Occipital lobe (tissue), 2 donors: Measurements from ENCODE around the gene GATA3. TPM values are rescaled to one million over a fixed set of nuclear protein-coding genes. Genes with fewer than 3 reads are reported as not detected.

ENCODE experiments used
- DNase-seq: peaks from one replicate; lab custom pipeline; 2025; lab: John Stamatoyannopoulos, UW
- total RNA-seq: library from RNA; depleted of rRNA; stranded (reverse); fragments of >200 nt; gene quantifications from one replicate; pipeline ENCODE4 v1.2.3, GENCODE V29; 2014

The GATA3 gene
- total RNA-seq, 1 donor from 2014 or later, result not detected

GRCh38 chr10:8051109-8051821 lies 3.2 kb upstream of the GATA3 start:
- DNase-seq, result no peak

DNA sequence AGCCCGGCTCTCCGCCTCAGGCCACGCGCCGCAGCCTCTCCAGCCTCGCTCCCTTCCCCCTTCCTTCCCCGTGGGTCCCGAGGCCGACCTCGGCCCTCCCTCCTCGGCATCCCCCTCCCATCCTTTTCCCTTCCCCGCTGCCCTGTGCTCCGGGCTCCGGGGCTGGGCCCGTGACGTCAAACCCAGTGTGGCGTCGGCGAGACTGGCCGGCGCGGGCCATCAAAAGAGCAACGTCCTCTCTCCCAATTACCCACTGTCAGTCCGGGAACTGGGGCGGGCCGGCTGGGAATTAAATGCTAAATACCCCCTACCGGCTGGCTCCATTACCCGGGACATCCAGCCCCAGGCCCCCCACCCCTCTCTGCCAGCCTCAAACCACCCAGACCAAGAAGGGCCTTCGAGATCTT lies 2.6 kb upstream of the GATA3 start:
- no peak for DNase-seq

- DNase-seq, result no peak
Observed at GRCh38 chr10:8052341-8052955, 2.0 kb upstream of the GATA3 start.

DNA sequence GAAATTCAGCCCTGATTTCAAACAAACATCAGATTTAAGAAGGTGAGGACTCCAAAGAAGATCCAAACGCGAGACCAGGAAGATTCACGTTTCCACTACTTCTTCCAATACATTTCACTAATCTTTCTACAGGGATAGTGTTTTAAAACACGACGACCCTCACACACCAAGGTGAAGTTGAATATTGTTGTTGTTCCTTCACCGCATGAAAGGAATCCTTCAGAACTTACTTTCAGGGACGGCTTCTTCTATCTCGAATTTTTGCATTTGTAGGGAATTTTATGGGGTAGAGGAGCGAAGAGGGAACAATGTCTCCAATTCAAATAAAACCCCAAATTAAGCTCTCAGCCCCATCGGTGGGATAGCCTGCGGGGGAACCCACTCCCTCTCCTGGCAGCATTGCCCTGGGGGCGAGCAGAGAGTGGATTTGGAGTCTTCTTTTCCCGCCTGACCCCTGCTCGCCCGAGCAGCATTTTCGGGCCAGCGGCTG lies 1.5 kb upstream of the GATA3 start:
- DNase-seq, result no peak

DNA sequence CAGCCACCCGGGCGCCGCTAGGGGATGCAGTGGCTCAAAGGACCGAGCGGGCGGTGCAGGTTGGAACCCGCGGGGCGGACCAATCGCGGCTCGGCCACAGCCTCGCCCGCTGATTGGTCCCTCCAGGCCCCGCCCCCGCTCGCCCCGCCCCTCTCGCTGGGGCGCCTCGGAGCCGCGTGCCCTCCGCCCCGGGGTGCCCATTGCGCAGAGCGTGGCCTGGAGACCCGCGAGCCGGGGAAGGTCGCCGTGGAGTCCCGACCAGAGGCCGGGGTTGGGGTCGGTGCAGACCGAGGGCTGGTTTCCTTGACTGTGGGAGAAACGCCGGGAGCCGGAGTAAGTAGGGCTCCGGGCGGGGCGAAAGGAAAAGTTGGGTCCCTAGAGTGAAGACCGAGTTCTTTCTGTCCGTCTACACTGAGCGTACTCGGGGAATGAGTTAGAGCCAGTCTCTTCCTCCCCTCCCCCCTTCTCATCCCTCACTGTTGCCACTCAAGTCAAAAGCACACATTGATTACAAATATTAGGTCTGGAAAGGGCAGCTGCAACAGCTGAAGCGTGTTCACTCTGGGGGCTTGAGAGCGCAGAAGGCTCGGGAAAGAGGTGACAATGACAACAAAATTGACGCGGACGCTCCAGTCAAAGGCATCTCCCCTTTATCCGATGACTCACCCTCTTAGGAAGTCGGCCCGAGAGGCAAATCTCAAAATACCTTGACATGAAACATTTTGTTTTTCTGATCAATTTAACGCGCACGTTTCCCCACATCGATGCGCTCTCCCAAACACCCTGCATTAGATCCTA lies 843 bp upstream of the GATA3 start:
- no peak for DNase-seq

DNA sequence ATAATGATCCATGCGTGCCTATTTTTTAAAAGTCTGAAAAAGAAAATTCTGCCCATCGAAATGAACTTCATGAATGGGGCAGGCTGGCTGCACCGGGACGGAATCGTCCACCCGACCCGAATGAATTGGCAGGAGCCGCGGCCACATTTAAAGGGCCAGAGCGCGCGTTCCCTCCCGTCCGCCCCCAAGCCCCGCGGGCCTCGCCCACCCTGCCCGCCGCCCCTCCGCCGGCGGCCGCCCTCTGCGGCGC lies 319 bp upstream of the GATA3 start:
- no peak for DNase-seq

DNA sequence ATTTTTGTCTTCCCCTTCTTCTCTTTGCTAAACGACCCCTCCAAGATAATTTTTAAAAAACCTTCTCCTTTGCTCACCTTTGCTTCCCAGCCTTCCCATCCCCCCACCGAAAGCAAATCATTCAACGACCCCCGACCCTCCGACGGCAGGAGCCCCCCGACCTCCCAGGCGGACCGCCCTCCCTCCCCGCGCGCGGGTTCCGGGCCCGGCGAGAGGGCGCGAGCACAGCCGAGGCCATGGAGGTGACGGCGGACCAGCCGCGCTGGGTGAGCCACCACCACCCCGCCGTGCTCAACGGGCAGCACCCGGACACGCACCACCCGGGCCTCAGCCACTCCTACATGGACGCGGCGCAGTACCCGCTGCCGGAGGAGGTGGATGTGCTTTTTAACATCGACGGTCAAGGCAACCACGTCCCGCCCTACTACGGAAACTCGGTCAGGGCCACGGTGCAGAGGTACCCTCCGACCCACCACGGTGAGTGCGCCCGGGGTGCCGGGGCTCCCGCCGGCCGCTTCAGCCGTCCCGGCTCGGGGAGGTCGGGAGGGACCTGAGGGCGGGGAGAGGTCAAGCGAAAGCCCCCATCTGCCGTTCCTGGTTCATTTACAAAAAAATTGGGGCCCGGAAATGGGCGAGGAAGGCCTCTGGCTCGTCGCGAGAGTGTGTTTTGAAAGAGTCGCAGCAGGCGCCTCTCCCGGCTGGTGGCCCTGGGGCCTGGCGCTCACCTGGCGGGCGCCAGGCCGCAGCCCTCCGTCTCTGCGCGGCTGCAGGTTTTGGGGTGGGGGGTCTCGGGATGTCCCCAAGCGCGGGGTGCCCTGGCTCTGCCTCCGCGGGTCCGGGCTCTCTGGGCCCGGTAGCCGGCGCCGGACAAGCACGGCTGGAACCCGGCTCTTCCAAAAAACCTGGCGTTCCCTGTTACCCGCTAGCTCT lies 1.2 kb downstream of the GATA3 start:
- DNase-seq, result no peak

- DNase-seq, result no peak
Observed at GRCh38 chr10:8056378-8056777, 1.9 kb downstream of the GATA3 start.

- no peak for DNase-seq
Observed at GRCh38 chr10:8056871-8057331, 2.4 kb downstream of the GATA3 start.

DNA sequence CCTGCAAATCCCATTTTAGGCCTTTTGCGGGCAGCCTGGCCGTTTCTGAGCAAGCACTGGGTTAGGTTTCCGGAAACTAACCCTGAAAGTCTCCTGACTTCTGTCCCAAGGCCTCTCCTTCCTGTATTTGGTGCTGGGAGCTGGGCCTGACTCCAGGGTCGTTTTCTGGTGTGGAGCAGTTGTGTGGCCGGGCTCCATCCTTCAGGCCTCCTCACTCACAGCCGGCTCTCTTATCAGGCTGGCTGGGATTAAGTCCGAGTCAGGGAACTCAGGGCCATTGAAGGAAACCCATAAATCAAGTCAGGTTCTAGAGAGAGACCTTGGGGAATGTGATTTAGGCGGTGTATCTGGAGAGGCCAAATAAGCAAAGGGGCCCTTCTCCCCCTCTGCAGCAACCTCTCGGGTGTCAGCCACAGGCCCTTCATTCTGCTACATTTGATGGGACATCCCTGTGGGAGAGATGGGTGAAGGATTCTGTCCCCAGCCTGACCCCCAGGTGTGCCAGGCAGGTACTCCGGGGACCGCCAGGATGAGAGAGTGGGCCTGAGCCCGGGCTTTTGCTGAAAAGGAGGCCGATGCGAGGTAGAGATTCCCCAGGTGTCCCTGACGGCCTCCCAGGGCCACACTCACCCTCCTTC lies 3.3 kb downstream of the GATA3 start:
- no peak for DNase-seq

DNA sequence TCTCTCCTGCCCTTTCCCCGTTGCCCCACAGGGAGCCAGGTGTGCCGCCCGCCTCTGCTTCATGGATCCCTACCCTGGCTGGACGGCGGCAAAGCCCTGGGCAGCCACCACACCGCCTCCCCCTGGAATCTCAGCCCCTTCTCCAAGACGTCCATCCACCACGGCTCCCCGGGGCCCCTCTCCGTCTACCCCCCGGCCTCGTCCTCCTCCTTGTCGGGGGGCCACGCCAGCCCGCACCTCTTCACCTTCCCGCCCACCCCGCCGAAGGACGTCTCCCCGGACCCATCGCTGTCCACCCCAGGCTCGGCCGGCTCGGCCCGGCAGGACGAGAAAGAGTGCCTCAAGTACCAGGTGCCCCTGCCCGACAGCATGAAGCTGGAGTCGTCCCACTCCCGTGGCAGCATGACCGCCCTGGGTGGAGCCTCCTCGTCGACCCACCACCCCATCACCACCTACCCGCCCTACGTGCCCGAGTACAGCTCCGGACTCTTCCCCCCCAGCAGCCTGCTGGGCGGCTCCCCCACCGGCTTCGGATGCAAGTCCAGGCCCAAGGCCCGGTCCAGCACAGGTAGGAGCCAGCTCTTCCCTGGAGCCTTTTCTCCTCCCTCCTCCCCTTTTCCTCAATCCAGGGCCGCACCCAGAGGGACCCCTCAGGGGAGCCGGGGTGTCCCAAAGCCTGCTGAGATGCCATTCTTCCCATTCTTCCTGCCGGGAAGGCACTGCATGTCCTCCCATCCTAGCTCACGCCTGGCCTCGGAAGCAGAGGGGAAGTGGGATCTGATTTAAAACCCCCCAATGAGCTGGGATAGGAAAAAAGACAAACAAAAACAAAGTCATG lies 4.0 kb downstream of the GATA3 start:
- DNase-seq, result no peak

DNA sequence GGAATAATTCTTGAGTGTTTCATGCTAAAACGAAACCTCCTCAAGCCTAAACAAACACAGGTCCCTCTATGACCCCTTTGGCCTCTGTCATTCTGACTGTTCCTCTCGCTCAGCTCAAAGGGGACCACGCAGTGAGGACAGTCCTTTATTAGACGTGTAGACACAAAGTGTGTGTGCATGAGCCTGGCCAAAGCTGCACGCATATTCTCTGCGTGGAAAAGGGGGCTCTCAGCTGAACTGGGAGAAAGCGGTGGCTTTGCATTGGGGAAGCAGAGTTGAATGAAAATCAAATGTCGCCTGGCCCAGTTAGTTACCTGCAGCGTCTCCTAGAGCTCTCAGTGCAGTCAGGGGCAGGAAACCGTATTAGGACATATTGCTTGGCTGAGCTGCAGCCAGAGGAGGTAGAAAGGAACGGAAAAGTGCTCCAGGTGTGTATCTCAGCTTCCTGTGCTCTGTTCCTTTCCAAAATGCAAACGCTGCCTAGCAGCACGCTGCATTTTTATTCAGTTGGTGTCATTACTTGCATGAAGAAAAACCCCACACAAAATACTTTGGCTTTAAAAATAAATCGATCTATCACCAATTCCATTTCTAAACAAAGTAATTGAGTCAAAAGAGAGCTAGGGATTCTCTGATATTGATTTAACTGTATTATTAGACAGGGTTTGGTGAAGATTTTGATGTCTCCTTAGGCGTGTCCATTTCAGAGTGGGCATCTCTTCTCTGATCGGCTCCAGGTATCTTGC lies 4.9 kb downstream of the GATA3 start:
- no peak for DNase-seq

DNA sequence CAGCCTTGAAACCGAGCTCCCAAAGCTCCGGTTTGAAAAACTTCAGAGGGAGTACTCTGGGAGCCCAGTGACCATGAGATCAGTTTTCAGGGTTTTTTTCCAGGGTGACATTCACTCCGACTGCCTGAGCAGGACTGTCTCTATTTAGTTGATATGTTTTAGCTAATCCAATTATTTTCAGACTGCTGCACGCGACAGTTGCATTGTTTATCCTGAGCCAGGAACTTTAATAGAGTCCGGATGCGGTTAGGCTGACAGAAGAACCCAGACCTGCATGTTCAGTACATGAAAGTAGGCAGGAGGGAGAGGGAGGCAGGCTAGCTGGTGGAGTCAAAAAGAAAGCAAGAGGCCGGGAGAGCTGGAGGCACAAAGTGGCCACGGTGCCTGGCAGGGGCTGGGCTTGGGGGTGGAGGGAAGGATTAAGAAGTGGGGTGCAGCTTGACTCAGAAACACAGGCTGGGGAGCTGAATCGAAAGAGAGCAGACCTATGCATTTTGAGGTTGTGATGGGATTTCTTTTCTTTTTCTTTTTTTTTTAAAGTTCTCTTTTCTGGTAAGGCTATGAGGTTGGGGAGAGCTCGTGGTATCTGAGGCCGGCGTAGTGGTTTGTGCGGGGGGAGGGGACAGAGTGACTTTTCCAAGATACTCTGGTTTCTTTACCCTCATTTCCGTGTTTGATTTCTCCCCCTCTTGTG lies 5.7 kb downstream of the GATA3 start:
- DNase-seq, result no peak

GRCh38 chr10:8060704-8061121 lies 6.2 kb downstream of the GATA3 start:
- DNase-seq, result no peak

DNA sequence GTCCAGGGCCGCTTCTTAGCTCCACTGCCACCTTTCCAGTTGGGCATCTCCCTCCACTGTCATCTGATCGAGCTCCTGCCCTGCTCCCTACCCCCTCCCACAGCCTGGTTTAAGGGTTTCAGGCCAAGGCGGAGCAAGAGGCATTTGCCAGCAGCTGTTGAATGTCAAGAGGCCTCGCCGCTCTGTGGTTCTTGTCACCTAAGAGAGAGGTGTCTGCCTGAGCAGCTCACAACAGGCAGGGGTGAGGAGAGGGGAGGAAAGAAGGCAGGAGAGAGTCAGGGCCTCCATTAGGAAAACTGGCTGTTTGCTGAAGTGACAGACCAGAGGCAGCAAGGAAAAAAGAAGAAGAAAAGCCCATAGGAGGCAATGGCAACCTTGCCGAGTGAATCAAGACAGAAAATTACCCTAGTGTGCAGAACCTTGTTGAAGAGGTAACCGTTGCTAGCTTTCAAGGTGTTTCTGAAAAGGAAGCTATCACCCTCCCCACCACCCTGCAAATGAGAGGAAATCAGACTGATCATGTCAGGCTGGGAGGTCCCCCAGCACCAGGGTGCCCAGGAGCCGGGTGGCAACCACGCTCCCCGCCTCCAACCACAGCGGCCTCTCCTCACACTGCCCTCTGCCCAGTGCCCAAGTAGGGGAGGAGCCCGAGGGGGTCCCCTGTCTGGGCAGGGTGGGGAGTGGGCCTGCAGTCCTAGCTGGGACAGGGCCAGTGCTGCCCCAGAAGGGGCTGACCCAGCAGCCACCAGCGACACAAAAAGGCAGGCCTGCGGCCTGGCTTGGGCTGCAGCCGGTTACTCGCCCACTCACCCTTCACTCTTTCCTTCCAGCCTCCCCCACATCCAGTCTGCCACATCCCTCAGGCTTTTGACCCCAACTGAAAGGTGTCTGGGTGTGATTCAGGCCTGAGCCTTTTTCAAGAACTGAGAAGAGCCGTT lies 7.1 kb downstream of the GATA3 start:
- DNase-seq, result no peak

DNA sequence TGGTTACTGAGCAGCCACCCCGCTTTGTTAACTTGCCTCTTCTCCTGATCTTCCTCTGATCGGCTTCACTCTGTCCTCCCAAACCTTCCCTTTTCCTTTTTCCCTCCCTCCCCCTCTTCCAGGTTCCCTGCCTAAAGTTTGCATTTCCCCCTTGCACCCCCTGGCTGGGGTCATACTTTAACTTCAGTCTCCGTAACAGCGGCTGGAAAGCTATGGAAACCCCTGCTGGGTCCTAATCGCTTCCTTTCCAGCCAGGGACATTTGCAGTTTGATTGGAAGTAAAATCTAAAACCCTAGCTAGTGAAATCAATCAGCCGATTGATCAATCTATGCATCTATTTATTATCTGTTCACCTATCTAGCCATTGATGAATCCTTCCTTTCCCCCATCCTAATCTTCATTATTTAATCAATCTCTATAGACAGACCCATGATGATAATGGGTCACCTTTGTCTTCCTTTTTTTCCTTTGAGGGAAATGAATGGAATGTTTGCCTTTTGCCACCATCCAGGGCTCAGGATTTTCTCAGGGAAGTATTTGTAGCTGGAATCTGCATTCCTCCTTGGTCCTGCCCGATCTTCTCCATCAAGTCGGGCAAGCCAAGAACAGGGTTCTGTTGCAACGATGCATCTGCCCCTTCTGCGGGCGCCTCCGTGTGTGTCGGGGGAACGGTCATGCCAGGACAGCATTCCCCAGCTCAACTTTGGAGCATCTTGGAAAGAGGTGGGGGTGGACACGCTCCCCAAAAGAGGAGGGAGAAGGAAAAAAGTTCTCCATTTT lies 8.8 kb downstream of the GATA3 start:
- no peak for DNase-seq

DNA sequence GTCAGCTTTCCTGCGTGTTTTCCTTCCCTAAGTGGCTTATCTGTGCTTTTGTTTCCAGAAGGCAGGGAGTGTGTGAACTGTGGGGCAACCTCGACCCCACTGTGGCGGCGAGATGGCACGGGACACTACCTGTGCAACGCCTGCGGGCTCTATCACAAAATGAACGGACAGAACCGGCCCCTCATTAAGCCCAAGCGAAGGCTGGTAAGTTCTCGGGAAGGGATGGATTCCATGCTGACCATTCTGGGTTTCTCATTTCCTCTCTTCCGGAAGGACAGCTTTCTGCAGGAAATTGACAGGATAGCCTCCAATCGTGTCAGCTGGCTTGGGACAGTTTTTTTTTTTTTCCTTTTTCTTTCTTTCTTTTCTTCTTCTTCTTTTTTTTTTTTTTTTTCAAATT lies 9.4 kb downstream of the GATA3 start:
- DNase-seq, result no peak
